Breast epithelium (tissue), 3 donors: ENCODE measurements around the gene PROSER3.

Source experiments
- POLR2A ChIP-seq: fragments of 450-650 bp; IDR thresholded peaks from one replicate; pipeline ENCODE4 v1.6.1; 2016; ENCODE audit warnings: antibody characterized with exemption, mild to moderate bottlenecking, moderate library complexity
- POLR2AphosphoS5 ChIP-seq, 3 donors: sonication (generic); formaldehyde crosslinking; IDR thresholded peaks; one replicate each; pipeline ENCODE4 v1.6.1; 2017; ENCODE audit warnings: antibody characterized with exemption in 3 of 3
- TF ChIP-seq, protein P1 (sequence below), 3 donors: fragments of 450-650 bp; IDR thresholded peaks; one replicate each; pipeline ENCODE4 v1.5.1; 2016 to 2017; ENCODE audit warnings: antibody characterized with exemption in 3 of 3, mild to moderate bottlenecking in 3 of 3, moderate library complexity in 3 of 3

DNA sequence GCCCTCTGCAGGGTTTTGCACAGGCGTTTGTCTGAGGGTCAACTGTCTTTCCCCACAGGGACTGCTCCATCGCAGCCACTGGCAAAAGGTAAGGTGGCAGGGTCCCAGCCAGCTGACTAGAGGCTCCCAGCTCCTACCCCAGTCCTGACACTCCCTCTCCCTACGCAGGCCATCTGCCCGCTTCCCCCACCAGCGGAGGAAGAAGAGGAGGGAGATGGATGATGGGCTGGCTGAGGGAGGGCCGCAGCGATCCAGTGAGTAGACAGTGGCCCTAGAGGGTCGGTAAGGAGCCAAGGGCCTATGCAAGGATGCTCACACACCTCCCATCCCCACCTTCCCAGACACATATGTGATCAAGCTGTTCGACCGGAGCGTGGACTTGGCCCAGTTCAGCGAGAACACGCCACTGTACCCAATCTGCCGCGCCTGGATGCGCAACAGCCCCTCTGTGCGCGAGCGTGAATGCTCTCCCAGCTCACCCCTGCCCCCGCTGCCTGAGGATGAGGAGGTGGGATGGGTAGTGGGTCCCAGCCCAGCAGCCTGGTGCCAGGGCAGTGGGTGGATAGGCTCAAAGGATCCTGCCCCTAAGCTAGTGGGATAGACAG is 5.1 kb upstream of the PROSER3 start:
- TF ChIP-seq POLR2A (no peak), POLR2AphosphoS5 (IDR thresholded peaks at IDR 0.05) (no peak)
- TF ChIP-seq, protein P1, sequence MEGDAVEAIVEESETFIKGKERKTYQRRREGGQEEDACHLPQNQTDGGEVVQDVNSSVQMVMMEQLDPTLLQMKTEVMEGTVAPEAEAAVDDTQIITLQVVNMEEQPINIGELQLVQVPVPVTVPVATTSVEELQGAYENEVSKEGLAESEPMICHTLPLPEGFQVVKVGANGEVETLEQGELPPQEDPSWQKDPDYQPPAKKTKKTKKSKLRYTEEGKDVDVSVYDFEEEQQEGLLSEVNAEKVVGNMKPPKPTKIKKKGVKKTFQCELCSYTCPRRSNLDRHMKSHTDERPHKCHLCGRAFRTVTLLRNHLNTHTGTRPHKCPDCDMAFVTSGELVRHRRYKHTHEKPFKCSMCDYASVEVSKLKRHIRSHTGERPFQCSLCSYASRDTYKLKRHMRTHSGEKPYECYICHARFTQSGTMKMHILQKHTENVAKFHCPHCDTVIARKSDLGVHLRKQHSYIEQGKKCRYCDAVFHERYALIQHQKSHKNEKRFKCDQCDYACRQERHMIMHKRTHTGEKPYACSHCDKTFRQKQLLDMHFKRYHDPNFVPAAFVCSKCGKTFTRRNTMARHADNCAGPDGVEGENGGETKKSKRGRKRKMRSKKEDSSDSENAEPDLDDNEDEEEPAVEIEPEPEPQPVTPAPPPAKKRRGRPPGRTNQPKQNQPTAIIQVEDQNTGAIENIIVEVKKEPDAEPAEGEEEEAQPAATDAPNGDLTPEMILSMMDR (IDR thresholded peaks at IDR 0.05), result no peak
